Embryonic facial prominence (tissue), 1 donor: ENCODE data around the gene C1orf52.
"Not testable (repeated sequence)": the region's sequence is repeated elsewhere in the genome, so short reads cannot be mapped to it uniquely, and the experiment has no call there.

ENCODE experiments used
- DNase-seq: peaks from one replicate; pipeline ENCODE4 v3.0.0-alpha.2; 2016; ENCODE audit errors: extremely low spot score

Gene C1orf52

GRCh38 chr1:85277802-85278201, 18.3 kb upstream of the C1orf52 start:
- DNase-seq, result no peak

- DNase-seq, result no peak
Measured at GRCh38 chr1:85276978-85277639, 17.6 kb upstream of the C1orf52 start.

- peak; percentile 96 for DNase-seq
Measured at GRCh38 chr1:85276215-85276977, 16.9 kb upstream of the C1orf52 start, which contains the start of gene BCL10. Gene BCL10 (minus strand): TSS chr1:85276632. CDS start chr1:85276352, 280 bp downstream.

- DNase-seq, result no peak
Measured at GRCh38 chr1:85275701-85276214, 16.3 kb upstream of the C1orf52 start.

- no peak for DNase-seq
Measured at GRCh38 chr1:85274969-85275453, 15.5 kb upstream of the C1orf52 start.

- DNase-seq, result no peak
Measured at GRCh38 chr1:85273397-85273796, 13.9 kb upstream of the C1orf52 start.

- no peak for DNase-seq
Measured at GRCh38 chr1:85268801-85269585, 9.5 kb upstream of the C1orf52 start.

- DNase-seq, result no peak
Measured at GRCh38 chr1:85267313-85267712, 7.9 kb upstream of the C1orf52 start.

GRCh38 chr1:85264150-85264549, 4.7 kb upstream of the C1orf52 start:
- DNase-seq, result no peak

- no peak for DNase-seq
Measured at GRCh38 chr1:85262985-85263384, 3.5 kb upstream of the C1orf52 start.

- no peak for DNase-seq
Measured at GRCh38 chr1:85259912-85260274, 431 bp upstream of the C1orf52 start.

- DNase-seq, result no peak
Measured at GRCh38 chr1:85258536-85259117, 835 bp downstream of the C1orf52 start.

- not testable (repeated sequence) for DNase-seq
Measured at GRCh38 chr1:85249042-85249441, 10.4 kb downstream of the C1orf52 start.

GRCh38 chr1:85245891-85246290, 13.6 kb downstream of the C1orf52 start:
- DNase-seq, result no peak

GRCh38 chr1:85245456-85245855, 14.0 kb downstream of the C1orf52 start:
- DNase-seq, result no peak

GRCh38 chr1:85244271-85245061, 15.0 kb downstream of the C1orf52 start:
- DNase-seq, result no peak

GRCh38 chr1:85243372-85243771, 16.1 kb downstream of the C1orf52 start:
- DNase-seq, result no peak

GRCh38 chr1:85240643-85241042, 18.8 kb downstream of the C1orf52 start:
- no peak for DNase-seq

GRCh38 chr1:85240174-85240601, 19.3 kb downstream of the C1orf52 start:
- DNase-seq, result no peak

- DNase-seq, result no peak
Measured at GRCh38 chr1:85237613-85238012, 21.8 kb downstream of the C1orf52 start.
